Activated T-helper 1 cell treated with Interleukin-2 at 50 U/mL for 16 hours (primary cell): ENCODE measurements around the gene PCSK7.
"Not testable (repeated sequence)": the region's sequence is repeated elsewhere in the genome, so short reads cannot be mapped to it uniquely, and the experiment has no call there.

Source experiments
- DNase-seq: peaks from one replicate; pipeline ENCODE4 v3.0.0-alpha.2; 2020; ENCODE audit warnings: low read depth

The PCSK7 gene, protein sequence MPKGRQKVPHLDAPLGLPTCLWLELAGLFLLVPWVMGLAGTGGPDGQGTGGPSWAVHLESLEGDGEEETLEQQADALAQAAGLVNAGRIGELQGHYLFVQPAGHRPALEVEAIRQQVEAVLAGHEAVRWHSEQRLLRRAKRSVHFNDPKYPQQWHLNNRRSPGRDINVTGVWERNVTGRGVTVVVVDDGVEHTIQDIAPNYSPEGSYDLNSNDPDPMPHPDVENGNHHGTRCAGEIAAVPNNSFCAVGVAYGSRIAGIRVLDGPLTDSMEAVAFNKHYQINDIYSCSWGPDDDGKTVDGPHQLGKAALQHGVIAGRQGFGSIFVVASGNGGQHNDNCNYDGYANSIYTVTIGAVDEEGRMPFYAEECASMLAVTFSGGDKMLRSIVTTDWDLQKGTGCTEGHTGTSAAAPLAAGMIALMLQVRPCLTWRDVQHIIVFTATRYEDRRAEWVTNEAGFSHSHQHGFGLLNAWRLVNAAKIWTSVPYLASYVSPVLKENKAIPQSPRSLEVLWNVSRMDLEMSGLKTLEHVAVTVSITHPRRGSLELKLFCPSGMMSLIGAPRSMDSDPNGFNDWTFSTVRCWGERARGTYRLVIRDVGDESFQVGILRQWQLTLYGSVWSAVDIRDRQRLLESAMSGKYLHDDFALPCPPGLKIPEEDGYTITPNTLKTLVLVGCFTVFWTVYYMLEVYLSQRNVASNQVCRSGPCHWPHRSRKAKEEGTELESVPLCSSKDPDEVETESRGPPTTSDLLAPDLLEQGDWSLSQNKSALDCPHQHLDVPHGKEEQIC

DNA sequence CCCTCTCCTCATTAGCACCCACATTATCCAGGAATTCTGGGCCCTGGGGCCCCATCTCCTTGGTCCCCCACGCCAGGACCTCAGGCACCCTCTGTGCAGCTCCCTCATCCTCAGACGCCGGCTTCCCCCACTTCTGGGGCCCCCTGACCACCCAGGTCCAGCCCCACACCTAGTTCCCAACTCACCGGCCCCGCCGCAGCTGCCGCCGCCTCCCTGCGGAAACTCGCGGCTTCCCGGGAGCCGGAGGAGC is at the start of gene PCSK7:
Gene PCSK7, minus strand, starts transcription at position 232 of the 250 bp plus-strand sequence. CDS start 2,229 bp downstream, outside the sequence.
- DNase-seq: no peak

DNA sequence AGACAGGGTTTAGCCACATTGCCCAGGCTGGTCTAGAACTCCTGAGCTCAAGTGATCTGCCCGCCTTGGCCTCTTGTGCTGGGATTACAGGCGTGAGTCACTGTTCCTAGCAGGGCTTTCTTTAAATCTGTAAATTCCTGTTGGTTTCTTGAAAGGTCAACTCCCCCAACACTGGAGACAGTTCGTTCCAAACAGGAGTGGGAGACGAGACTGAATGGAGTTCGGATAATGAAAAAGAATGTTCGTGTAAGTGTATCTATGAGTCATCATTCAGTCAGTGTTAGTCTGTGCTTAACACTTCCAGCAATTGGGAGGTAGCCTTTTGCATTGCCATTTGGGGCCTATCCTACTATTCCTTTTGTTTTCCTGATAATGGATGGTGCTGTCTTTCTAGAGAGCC is 49.3 kb upstream of the PCSK7 start:
- no peak for DNase-seq

DNA sequence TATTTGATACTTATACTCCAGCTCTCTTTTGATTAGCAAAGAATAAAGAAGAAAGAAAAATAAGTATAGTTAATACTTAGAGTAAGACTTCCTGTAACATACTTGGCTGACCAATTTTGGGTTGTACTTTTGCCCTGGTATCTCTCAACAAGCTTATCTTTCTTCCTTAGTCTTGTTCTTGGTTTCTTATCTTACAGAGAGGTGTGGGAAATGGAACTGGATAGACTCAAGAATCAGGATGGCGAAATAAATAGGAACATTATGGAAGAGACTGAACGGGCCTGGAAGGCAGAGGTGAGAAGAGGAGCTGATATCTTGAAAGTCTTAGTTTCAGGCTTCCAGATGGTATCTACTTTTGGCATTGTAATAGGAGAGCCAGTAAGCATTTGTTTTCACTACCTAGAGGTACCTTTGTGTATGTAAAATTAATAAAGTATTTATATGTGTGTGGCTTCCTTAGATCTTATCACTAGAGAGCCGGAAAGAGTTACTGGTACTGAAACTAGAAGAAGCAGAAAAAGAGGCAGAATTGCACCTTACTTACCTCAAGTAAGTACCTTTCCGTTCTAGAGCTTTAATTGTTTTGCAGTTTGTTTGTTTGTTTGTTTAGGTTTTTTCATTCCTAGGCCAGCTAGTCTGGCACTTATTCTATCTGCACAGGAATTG is 48.0 kb upstream of the PCSK7 start:
- no peak for DNase-seq

DNA sequence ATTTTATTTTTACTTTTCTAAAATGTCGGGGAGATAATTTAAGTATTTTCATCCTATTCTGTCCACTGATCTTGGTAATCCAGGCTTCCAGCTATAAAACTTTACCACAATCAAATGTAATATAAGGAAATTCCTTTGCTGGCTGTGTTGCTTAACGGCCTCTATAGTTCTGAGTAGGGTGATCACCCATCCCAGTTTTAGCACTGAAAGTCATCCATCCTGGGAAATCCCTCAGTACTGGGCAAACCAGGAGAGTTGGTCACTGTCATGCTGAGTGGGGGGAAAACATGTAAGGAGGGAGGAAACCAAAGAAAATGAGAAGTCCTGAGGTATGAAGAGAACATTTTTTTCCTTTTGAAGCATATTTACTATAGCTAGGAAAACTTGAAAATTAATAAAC is 46.5 kb upstream of the PCSK7 start:
- DNase-seq: no peak

DNA sequence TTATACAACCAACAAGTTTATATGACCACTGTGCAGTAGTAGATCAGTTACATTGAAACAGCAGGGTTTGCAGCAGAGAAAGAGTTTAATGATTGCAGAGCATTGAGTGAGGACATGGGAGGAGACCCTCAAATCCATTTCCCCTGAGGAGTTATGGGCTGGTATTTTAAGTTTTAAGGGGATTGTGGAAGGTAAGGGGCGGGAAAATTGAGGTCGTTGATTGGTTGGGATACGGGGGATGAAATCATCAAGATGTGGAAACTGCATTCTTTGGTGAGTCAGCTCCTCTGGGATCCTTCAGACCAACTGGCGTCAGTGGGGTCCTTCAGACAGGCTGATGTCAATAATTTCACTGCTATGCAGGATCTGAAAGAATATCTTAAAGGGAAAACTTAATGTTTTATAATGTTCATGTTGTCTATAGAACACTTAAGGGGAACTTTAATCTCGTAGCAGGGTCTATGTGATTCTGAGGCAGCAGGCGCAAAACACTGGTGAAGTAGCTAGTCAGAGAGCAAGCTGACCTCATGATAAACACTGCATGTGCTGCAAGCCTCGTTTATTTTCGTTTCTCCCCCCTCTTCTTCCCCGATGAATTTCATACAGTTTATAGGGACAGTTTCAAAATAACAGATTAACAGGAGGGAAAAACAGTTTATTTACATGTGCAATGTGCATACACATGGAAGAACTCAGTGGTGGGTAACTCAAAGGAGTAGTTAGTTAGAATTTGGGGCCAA is 41.8 kb upstream of the PCSK7 start:
- DNase-seq: no peak

DNA sequence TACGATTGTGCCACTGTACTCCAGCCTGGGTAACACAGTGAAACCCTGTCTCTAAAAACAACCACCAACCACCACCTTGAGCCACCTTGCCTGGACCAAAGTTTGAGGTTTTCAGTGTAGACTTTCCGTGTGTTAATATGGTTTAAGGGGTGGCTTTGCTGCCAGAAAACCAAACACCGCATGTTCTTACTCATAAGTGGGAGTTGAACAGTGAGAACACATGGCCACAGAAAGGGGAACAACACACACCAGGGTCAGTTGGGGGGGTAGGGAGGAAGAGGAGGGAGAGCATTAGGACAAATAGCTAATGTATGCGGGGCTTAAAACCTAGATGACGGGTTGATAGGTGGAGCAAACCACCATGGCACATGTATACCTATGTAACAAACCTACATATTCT is 40.3 kb upstream of the PCSK7 start:
- DNase-seq: not testable (repeated sequence)

DNA sequence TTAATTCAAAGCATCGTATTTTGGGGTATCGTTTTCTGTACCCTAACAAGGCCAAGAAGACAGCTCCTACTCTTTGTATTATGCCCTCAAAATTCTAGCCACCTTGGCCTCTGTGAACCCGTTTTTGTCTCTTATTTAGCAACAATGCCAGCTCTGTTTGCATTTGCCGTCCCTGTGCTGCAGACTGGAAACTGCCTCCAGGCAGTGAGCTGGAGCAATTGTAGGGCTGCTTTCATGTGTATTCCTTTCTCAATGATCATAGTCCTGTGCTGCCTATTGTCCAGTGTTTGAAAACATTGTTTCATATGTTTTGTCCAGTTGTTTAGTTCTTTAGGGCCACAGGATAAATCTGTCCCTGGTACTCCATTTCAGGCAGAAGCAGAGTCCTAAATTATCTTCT is 39.3 kb upstream of the PCSK7 start:
- DNase-seq: no peak

DNA sequence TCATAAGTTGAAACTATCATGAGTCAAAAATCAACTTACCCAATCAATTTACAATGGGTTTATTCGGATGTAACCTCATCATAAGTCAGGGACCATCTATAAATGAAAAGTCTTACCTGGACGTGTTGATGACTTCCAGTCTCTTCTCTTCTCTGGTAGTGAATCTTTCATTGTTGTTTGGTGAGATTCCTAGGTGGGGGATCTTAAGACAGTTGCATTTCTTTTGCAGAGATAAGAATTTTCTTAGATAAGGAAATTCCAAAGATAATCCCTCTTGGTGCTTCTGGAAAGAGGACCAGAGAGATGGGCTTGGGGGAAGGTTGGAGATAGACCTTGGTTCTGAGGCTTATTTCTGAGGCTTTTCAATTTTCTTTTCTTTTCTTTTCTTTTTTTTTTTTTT is 38.0 kb upstream of the PCSK7 start:
- no peak for DNase-seq

DNA sequence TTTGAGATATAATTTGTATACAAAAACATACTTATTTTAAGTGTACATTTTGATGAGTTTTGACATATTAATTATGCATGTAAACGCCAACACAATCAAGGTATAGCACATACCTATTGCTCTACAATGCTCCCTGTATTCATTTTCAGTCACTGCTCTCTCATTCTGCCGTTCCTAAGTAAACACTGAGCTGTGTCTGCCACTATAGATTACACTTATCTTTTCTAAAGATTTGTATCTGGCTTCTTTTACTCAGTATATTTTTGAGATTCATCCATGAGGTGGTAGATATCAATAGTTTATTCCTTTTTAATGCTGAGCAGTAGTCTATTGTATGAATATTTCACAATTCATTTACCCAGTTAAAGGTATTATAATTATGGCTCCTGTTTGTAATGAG is 33.9 kb upstream of the PCSK7 start:
- no peak for DNase-seq

DNA sequence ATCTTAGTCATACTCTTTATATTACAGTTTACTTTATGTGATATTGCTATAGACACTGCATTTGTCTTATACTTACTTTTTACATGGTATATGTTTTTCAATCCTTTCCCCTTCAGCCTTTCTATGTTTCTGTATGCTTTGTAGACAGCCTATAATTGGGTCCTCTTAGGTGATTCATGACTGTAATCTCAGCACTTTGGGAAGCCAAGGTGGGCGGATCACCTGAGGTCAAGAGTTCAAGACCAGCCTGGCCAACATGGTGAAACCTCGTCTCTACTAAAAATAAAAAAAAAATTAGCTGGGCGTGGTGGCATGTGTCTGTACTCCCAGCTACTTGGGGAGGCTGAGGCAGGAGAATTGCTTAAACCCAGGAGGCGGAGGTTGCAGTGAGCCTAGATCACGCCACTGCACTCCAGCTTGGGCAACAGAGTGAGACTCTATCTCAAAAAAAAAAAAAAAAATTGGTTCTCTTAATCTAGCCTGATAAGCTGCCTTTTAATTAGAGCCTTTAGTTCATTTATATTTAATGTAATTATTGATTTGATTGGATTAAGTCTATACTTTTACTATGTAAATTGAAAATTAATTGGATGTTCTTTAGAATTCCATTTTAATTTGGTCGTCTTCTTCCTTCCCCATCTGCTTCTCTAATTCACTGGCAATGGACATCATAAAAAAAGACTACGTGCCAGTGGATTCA is 32.9 kb upstream of the PCSK7 start:
- DNase-seq: not testable (repeated sequence)

DNA sequence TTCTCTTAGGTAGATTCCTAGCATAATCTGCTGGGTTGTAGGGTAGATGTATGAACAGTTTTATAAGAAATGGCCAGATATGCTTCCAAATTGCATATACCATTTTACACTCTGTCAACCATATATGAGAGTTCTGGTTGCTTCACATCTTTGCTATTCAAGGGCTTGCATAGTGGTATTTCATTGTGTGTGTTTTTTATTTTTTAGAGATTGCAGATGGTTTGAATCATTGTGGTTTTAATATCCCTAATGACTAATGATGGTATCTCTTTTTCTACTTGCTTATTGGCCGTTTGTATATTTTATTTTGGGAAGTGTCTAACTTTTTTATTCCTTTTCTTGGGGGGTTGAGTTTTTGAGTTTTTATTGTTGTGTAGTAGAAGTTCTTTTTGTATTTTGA is 27.5 kb upstream of the PCSK7 start:
- DNase-seq: no peak

DNA sequence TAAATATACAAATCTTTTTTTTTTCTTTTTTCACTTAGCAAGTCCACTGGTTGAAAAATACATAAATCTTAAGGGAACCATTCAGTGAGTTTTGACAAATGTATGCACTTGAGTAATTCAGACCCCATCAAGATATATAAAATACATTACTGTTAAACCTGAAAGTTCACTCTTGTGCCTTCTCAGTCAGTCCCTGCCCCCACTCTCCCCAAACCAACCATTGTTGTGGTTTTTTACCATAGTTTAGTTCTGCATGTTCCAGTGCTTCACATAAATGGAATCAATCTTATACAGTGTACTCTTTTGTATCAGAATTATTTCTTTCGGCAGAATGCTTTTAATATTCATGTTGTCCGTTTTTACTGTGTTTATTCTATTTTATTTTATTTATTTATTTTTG is 26.7 kb upstream of the PCSK7 start:
- no peak for DNase-seq

DNA sequence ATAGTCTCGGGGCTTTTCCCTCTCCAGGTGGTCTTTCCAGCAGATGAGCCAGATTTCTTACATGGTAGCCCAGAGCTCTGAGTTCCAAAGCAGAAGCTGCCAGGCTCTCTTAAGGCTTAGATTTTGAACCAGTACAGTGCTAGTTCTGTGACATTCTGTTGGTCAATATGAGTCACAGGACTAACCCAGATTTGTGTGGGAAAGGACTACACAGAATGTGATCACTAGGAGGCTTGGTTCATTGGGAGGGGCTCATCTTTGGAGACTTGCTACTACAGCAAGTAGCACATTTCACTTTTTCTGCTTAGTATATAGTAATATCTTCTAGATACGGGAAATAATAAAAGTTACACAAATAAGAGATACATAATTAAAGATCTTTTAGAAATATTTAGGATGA is 24.7 kb upstream of the PCSK7 start:
- no peak for DNase-seq

DNA sequence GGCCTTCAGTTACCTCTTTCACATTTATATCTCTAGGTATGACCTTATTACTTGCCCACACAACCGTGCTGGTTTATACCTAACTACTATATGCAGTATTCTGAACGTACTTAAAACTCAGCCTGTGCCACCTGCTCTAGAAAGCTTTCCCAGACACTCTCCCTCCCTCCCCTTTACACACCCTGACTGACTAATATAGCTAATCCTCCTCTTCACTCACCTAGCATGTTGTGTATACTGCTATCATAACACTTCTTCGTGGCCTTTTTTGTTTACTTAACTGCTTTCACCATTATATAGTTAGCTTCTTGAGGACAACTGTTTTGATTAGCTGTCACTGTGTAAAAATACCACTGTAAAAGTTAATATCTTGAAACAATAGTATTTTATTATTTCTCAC is 24.1 kb upstream of the PCSK7 start:
- no peak for DNase-seq

DNA sequence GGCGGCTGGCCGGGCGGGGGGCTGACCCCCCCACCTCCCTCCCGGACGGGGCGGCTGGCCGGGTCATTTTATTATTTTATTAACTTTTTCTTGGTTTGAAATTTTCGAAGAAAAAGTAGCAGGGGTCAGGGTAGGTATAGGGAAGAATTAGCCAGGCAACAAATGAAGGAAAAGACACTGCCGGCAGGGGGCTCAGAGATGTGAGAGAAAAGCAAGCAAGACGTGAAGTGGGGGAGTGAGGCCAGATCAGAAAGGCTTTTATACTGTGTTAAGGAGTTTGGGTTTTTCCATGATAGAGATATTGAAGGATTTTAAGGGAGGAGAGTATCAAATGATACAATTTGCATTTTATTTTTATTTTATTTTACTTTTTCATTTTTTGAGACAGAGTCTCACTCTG is 19.6 kb upstream of the PCSK7 start:
- DNase-seq: no peak

DNA sequence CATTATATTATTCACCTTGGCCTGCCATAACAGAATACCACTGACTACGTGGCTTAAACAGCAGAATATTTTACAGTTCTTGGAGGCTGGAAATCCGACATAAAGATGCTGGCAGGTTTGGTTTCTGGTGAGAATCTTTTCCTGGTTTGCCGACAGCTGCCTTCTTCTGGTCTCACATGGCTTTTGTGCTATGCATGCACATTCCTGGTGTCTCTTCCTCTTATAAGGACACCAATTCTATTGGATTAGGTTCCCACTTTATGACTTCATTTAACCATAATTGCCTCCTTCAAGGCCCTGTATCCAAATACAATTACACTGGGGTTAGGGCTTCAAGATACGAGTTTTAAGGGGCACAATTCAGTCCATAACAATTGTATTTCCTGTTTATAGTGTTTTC is 17.7 kb upstream of the PCSK7 start:
- DNase-seq: no peak

DNA sequence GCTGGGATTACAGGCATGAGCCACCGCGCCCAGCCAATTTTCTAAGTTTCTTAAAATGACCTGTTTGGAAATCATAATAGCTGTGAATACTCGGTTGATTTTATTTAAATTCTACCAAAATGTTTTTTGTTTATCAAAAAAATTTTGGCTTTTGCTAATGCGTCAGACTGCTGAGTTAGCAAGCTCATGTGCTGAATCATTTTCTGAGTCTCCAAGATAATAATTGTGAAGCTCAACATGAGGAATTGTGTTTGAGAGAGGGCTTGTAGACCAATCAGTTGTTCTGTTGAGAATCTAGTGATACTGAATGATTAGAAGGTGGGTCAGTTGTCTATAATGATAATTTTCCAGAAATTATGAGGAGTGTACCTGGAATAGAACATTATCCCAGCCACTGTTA is 16.5 kb upstream of the PCSK7 start:
- no peak for DNase-seq

DNA sequence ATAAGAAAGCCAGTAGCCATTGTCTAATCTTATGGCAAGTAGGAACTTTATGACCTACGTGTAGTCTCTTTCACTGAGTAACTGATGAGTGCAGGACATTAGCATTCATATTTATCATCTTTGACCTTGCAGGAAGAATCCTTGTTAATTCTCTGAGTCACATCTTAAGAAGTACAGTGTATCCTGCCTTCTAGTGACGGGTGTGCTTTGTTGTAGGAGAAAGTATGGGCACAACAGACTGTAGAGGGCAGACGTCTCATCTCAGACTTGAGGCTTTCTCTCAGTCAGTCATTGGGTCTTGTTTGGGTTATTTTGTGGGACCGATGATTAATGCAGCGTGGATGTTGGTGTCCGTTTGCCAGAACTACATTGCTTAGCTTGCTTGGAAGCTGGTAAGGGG is 7.4 kb upstream of the PCSK7 start:
- DNase-seq: no peak

DNA sequence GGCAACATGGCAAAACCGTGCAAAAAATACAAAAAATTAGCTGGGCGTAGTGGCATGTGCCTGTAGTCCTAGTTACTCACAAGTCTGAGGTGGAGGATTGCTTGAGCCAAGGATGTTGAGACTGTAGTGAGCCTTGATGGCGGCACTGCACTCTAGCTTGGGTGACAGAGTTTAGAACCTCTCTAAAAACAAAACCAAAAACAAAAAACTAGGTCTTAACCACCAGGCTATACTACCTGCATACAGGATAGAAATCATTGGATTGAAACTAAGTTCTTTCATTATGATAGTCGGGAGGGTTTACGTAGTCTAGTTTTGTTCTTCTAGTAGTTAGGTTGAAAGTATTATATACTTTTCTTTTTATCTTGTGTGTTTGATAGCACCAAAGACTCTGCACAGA is 6.3 kb upstream of the PCSK7 start:
- no peak for DNase-seq

DNA sequence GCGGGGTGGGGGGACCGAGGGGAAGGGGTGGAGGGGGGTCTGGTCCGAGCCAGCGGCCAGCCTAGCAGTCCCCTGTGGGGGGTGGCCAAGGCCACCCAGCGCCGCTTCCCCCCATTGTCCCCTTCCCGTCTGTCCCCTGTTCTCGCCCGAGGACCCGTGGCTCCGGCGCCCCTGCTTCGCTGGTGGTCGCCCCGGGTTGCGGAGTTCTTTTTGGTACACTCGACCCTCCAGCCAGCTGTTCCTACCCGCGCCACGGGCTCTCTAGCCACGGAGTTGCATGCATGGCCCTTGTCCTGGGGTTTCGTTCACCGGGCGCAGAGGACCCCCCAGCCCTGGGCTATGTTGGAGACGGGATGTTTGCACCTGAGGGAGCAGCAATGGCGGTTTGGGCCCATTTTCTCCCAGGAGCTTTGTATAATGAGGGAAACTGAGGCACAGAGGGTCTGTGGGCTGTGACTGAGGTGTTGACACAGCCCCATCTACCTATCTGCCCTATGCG is 1.1 kb upstream of the PCSK7 start:
- no peak for DNase-seq

DNA sequence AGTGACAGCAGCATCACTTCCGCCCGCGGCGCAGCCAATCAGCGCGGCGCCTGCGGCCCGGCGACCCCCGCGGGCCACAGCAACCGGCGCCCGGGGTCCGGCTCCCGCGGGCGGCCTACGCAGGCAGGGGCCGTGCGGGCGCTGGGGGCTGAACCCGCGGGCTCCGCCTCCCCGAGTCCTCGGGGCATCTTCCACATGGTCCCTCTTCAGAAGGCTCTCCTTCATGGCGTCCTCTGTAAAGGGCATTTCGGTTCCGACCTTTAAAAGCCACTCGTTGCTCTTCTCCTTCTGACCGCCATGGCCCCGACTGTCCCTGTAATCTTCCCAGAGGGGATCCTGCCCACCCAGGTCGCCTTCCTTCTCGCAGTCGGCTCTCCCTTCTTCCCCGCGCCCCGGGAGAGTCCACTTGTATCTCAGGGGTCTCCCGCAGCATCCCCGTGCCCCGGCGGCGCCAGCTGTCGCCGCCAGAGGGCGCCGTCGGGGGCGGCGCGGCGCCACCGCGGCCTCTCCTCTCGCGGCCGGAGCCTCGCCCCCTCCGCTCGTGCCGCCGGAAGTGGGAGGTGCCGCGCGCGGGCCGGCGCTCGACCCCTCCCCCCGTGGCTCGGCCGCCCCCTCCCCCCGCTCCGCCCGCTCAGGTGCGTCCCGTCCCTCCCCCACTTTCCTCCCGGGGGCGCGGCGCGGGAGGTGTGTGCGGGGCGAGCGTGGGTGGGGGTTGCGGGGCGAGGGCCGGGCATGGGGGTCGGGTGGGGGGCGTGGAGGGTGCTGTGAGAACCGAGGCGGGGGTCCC is 412 bp upstream of the PCSK7 start, which contains the start of gene RNF214:
Gene RNF214, plus strand, starts transcription at position 580 of the 787 bp plus-strand sequence. CDS start 1,602 bp downstream, outside the sequence.
- peak; percentile 72 for DNase-seq
